Lower leg skin (tissue), 3 donors: Measurements from ENCODE around the gene TMEM17.

Source experiments
- CTCF ChIP-seq, 3 donors: fragments of 450-650 bp; IDR thresholded peaks; one replicate each; pipeline ENCODE4 v1.5.1; 2016; ENCODE audit warnings: antibody characterized with exemption in 3 of 3, mild to moderate bottlenecking in 3 of 3, moderate library complexity in 2 of 3
- POLR2A ChIP-seq, 2 donors: fragments of 450-650 bp; IDR thresholded peaks; one replicate each; pipeline ENCODE4 v1.6.1; 2016 to 2017; ENCODE audit warnings: antibody characterized with exemption in 2 of 2, mild to moderate bottlenecking in 1 of 2, moderate library complexity in 1 of 2

GRCh38 chr2:62539606-62540407 is 33.8 kb upstream of the TMEM17 start:
- TF ChIP-seq CTCF (IDR thresholded peaks at IDR 0.05) (no peak), POLR2A (IDR thresholded peaks at IDR 0.05) (no peak)
